ENCODE data around the gene SLC6A6. TPM values are rescaled to one million over a fixed set of nuclear protein-coding genes. Genes with fewer than 3 reads are reported as not detected.

Gene SLC6A6
- total and polyA plus RNA-seq, 2 experiments from 2014 or later, result 4.6 to 10.6 TPM

DNA sequence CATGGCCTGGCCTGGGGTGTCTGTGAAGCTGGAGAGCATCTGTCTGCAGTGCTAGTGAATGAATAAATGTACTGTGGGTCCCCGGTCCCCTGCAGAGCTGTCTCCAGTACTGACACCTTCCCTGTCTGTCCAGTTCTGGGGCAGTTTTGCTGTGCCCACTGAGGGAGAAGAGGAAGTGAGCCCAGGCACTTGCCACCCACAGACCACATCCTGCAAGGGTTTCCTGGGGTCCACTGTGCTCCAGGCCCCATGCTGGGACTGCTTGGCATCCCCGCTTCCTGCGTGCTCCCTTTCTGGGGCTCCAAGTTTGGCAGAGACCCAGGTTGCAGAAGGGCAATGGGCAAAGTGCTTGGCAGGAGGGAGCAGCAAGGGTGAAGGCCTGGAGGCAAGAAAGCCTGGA is 4.9 kb upstream of the SLC6A6 start:
- Histone ChIP-seq H3K4me3 (no peak overlapping the region), H3K4me1 (ENCODE audit: insufficient read depth) (no peaks in the 10 kb centered on the region), H4K20me1 (ENCODE audit: insufficient read depth) (no peaks in the 10 kb centered on the region), H3K27ac (no peak overlapping the region), H2AFZ (no peak overlapping the region), H3K79me2 (ENCODE audit: insufficient read depth) (no peaks in the 10 kb centered on the region), H3K36me3 (ENCODE audit: low read depth) (no peaks in the 10 kb centered on the region), H3K4me2 (ENCODE audit: unreplicated experiment) (no peak overlapping the region), H3F3A (ENCODE audit: insufficient read depth) (no peaks in the 10 kb centered on the region), H3K9ac (no peak overlapping the region), H3K9me2 (ENCODE audit: insufficient read depth) (no peaks in the 10 kb centered on the region), H3K27me3 (replicated peaks; ENCODE audit: insufficient read depth) (no peaks in the 10 kb centered on the region), H3K9me3 (ENCODE audit: low read depth) (no peaks in the 10 kb centered on the region)
- no peak for TF ChIP-seq EZH2 (IDR thresholded peaks at IDR 0.05; ENCODE audit: insufficient read depth, poor library complexity, severe bottlenecking)
- no peak for TF ChIP-seq EZH2phosphoT487 (IDR thresholded peaks at IDR 0.05; ENCODE audit: insufficient read depth, low read depth)
- in situ Hi-C loops (cut with MboI), result no loop called here
- WGBS, 2 experiments (ENCODE audit: low coverage in 1 of 2, low lambda C conversion rate in 2 of 2, missing lambda C conversion rate in 2 of 2), result 59 to 62% methylated on average over 3 of the region's 3 CpGs
- no peak for DNase-seq

- Histone ChIP-seq H3K9me2 (ENCODE audit: insufficient read depth) (no peaks in the 10 kb centered on the region), H3K79me2 (ENCODE audit: insufficient read depth) (0 out of 2 replicates have a peak, but pooled peaks cover under 1% of the 10 kb centered on the region), H4K20me1 (ENCODE audit: insufficient read depth) (no peaks in the 10 kb centered on the region), H3K9ac (no peak overlapping the region), H3K27ac (no peak overlapping the region), H3K36me3 (ENCODE audit: low read depth) (no peaks in the 10 kb centered on the region), H3K4me3 (no peak overlapping the region), H3K27me3 (replicated peaks; ENCODE audit: insufficient read depth) (no peaks in the 10 kb centered on the region), H3K9me3 (ENCODE audit: low read depth) (no peaks in the 10 kb centered on the region), H3K4me1 (ENCODE audit: insufficient read depth) (no peaks in the 10 kb centered on the region), H2AFZ (no peak overlapping the region), H3F3A (ENCODE audit: insufficient read depth) (no peaks in the 10 kb centered on the region), H3K4me2 (ENCODE audit: unreplicated experiment) (no peak overlapping the region)
- no peak for DNase-seq
- 82 to 84% methylated on average over 14 of the region's 14 CpGs for WGBS, 2 experiments (ENCODE audit: low coverage in 1 of 2, low lambda C conversion rate in 2 of 2, missing lambda C conversion rate in 2 of 2)
- TF ChIP-seq EZH2phosphoT487 (IDR thresholded peaks at IDR 0.05; ENCODE audit: insufficient read depth, low read depth) (no peak), EZH2 (IDR thresholded peaks at IDR 0.05; ENCODE audit: insufficient read depth, poor library complexity, severe bottlenecking) (no peak)
- in situ Hi-C loops (cut with MboI), result no loop called here
Measured at GRCh38 chr3:14397940-14398796, 4.2 kb upstream of the SLC6A6 start.

DNA sequence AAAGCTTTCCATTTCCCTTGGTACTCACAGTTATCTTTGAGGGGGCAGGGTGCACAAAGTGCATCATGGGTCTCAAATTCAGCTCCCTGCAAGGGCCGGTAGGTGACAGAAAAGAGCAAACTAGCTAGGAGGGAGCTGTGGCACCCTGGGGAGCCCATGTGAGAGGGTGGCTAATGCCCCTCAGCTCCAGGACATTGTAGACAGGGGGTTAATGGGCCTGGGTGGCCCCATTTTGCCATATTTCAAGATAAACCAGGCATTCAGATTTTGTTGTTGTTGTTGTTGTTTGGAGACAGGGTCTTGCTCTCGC is 3.7 kb upstream of the SLC6A6 start:
- H3K4me2 ChIP-seq (ENCODE audit: unreplicated experiment), result no peak overlapping the region
- no peak overlapping the region for H3K9ac ChIP-seq
- H3K79me2 ChIP-seq (ENCODE audit: insufficient read depth), result peaks cover 6% of the 10 kb centered on the region
- H3K9me3 ChIP-seq (ENCODE audit: low read depth), result no peaks in the 10 kb centered on the region
- no peak overlapping the region for H3K27ac ChIP-seq
- H3K27me3 ChIP-seq (replicated peaks; ENCODE audit: insufficient read depth), result no peaks in the 10 kb centered on the region
- no peak for DNase-seq
- no peak for TF ChIP-seq EZH2phosphoT487 (IDR thresholded peaks at IDR 0.05; ENCODE audit: insufficient read depth, low read depth)
- TF ChIP-seq EZH2 (IDR thresholded peaks at IDR 0.05; ENCODE audit: insufficient read depth, poor library complexity, severe bottlenecking), result no peak
- no peak overlapping the region for H3K4me3 ChIP-seq
- H2AFZ ChIP-seq, result no peak overlapping the region
- H3K36me3 ChIP-seq (ENCODE audit: low read depth), result no peaks in the 10 kb centered on the region
- no peaks in the 10 kb centered on the region for H3F3A ChIP-seq (ENCODE audit: insufficient read depth)
- H3K4me1 ChIP-seq (ENCODE audit: insufficient read depth), result peaks cover 5% of the 10 kb centered on the region; the same call in 1 of the 2 replicates
- WGBS, 2 experiments (ENCODE audit: low coverage in 1 of 2, low lambda C conversion rate in 2 of 2, missing lambda C conversion rate in 2 of 2), result 86 to 93% methylated on average over 2 of the region's 2 CpGs
- H4K20me1 ChIP-seq (ENCODE audit: insufficient read depth), result no peaks in the 10 kb centered on the region
- in situ Hi-C loops (cut with MboI), result no loop called here
- no peaks in the 10 kb centered on the region for H3K9me2 ChIP-seq (ENCODE audit: insufficient read depth)

GRCh38 chr3:14401692-14402303 is 608 bp upstream of the SLC6A6 start:
- peak overlapping the region; percentile 82 for H3K9ac ChIP-seq
- 43 to 48% methylated on average over 21 to 22 of the region's 22 CpGs for WGBS, 2 experiments (ENCODE audit: low coverage in 1 of 2, low lambda C conversion rate in 2 of 2, missing lambda C conversion rate in 2 of 2)
- no peaks in the 10 kb centered on the region for H4K20me1 ChIP-seq (ENCODE audit: insufficient read depth)
- H3K79me2 ChIP-seq (ENCODE audit: insufficient read depth), result peaks cover 37% of the 10 kb centered on the region
- no peaks in the 10 kb centered on the region for H3K36me3 ChIP-seq (ENCODE audit: low read depth)
- in situ Hi-C loops (cut with MboI), result no loop called here
- H3K4me2 ChIP-seq (ENCODE audit: unreplicated experiment), result no peak overlapping the region
- H3K27ac ChIP-seq, result no peak overlapping the region
- no peaks in the 10 kb centered on the region for H3K9me3 ChIP-seq (ENCODE audit: low read depth)
- peaks cover 11% of the 10 kb centered on the region; the same call in 1 of the 2 replicates for H3K4me1 ChIP-seq (ENCODE audit: insufficient read depth)
- no peaks in the 10 kb centered on the region for H3F3A ChIP-seq (ENCODE audit: insufficient read depth)
- DNase-seq, result no peak
- no peak for TF ChIP-seq EZH2phosphoT487 (IDR thresholded peaks at IDR 0.05; ENCODE audit: insufficient read depth, low read depth)
- TF ChIP-seq EZH2 (IDR thresholded peaks at IDR 0.05; ENCODE audit: insufficient read depth, poor library complexity, severe bottlenecking), result no peak
- H3K27me3 ChIP-seq (replicated peaks; ENCODE audit: insufficient read depth), result no peaks in the 10 kb centered on the region
- H3K9me2 ChIP-seq (ENCODE audit: insufficient read depth), result no peaks in the 10 kb centered on the region
- H3K4me3 ChIP-seq, result peak overlapping the region; percentile 73
- peak overlapping the region; percentile 67 for H2AFZ ChIP-seq
